Pancreas (tissue), 10 donors: ENCODE measurements around the gene IP6K3. TPM values are rescaled to one million over a fixed set of nuclear protein-coding genes. Genes with fewer than 3 reads are reported as not detected.

Experiments
- ATAC-seq, 4 donors: fragments of 200-7000 bp; cut with Tn5 transposase; one replicate each; pipeline versions ENCODE4 v1.8.0 to v1.9.1; 2020; ENCODE audit warnings: mild to moderate bottlenecking in 4 of 4, moderate library complexity in 4 of 4
- DNase-seq, 6 donors: peaks; one replicate each; pipeline ENCODE4 v3.0.0-alpha.2; 2020
- FAIRE-seq: peaks from 2 replicates; lab custom pipeline; 2012; peaks lifted over from hg19 to GRCh38; lab: Jason Lieb, UNC
- H3K27ac ChIP-seq, 4 donors: fragments of 200-600 bp; sonication (generic); 1 replicate in 3 of 4; 2 replicates in 1 of 4; pipeline versions ENCODE4 v1.5.0 to v1.8.0; 2020
- H3K27me3 ChIP-seq, 4 donors: fragments of 200-600 bp; one replicate each; pipeline ENCODE4 v1.8.0; 2021
- H3K36me3 ChIP-seq, 3 donors: fragments of 200-600 bp; sonication (generic) in 1 of 3; one replicate each; pipeline versions ENCODE4 v1.5.0 to v1.8.0; 2020 to 2021
- H3K4me1 ChIP-seq, 3 donors: fragments of 200-600 bp; one replicate each; pipeline ENCODE4 v1.8.0; 2021
- H3K4me3 ChIP-seq, 4 donors: fragments of 200-600 bp; sonication (generic) in 2 of 4; one replicate each; pipeline versions ENCODE4 v1.5.0 to v1.8.0; 2020 to 2021
- H3K9me3 ChIP-seq, 4 donors: fragments of 200-600 bp; one replicate each; pipeline ENCODE4 v1.8.0; 2021
- CTCF ChIP-seq, 4 donors: fragments of 200-600 bp; sonication (generic) in 3 of 4; IDR thresholded peaks; one replicate each; pipeline versions ENCODE4 v1.5.0 to v1.8.0; 2021; ENCODE audit warnings: antibody characterized with exemption in 4 of 4
- WGBS, 2 donors: extraction: QIAGEN DNeasy Blood & Tissue Kit; methylation state at CpG; one replicate each; pipeline ENCODE4 v1.1.7; 2013; 5-methylcytosine and 5-hydroxymethylcytosine counted together
- intact Hi-C, 3 donors: fragments of 100-400 bp; cut with DNase I; formaldehyde crosslinking; loops; one replicate each; pipeline versions ENCODE4 v1.11.1 to v1.14.2; 2022
- polyA plus RNA-seq, 2 donors: library from polyadenylated mRNA; stranded (reverse); fragments of 200-250 nt; gene quantifications; one replicate each; pipeline ENCODE4 v1.2.3, GENCODE V29; 2013
- total RNA-seq, 6 donors: library from RNA; stranded (reverse); fragmentation: NEBNext Ultra II Directional in 4 of 6; extraction: Animal tissue kit (Norgen Biotek cat#: 25700) in 4 of 6; gene quantifications; one replicate each; pipeline versions ENCODE4 v1.2.1 to v1.2.4, GENCODE V29; 2021 to 2023
- donor health status: healthy with polysubstance abuse.
- donor health status: DM: no; HTN: no; CAD: no; lungs with moderate emphysema.
- donor health status: DM: no; HTN: no; CAD: no.
- donor health status: control.
- donor health status: control.
- donor health status: Bipolar disorder and iron deficiency.
- donor health status: DM: yes; HTN: yes; CAD: no.
- donor health status: DM: no; HTN: no; CAD: no.
- donor health status: DM: no; HTN: no; CAD: no.
- donor health status: DM: yes; HTN: yes; CAD: no.

The IP6K3 gene
- total and polyA plus RNA-seq, 8 donors, result 0.12 to 0.69 (median 0.36) TPM

DNA sequence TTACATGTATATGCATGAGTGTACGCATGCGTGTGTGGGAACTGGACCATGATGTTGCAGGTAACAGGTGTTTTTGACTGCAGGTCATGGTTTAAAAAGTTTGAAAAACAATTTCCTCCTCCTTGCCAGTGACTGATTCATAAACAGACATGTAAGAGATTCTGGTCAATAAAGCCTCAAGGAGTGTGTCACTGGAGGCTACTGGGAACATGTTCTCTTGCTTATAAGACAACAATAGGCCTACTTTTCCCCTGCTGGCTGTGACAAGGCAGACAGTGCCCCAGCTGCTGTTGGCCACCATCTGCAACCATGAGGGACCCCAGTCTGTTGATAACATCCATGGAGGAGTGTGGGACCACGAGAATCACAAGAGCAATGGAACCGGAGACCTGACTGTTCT, 29.5 kb upstream of the IP6K3 start:
- DNase-seq, result no peak
- Histone ChIP-seq H3K27ac (no peak overlapping the region), H3K4me1 (no peaks in the 10 kb centered on the region), H3K9me3 (no peaks in the 10 kb centered on the region), H3K27me3 (no peaks in the 10 kb centered on the region), H3K36me3 (peaks cover 13 to 75% (median 48%) of the 10 kb centered on the region in 3 donors), H3K4me3 (no peak overlapping the region)
- TF ChIP-seq CTCF (IDR thresholded peaks at IDR 0.05), result no peak
- intact Hi-C loops, result no loop called here
- WGBS, 2 donors, result 97 to 99% methylated on average over 4 of the region's 4 CpGs
- no peak for ATAC-seq
- no peak for FAIRE-seq

DNA sequence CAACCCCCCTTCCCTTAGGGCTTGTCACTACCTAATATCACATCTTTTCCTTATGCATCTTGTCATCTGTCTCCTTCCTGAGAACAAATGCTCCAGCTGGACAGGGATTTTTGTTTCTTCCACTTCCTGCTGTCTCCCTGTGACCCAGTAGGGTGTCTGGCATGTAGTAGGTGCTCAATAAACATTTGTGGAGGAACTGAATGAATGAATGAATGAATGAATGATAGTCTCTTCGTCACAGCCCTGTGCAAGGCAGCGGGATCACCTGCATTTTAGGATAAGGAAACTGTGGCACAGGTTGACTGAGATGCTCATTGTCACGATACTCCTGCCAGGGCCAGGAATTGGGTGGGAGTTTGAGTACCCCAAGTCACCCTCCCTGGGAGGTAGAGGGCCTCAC, 28.1 kb upstream of the IP6K3 start:
- no peak for FAIRE-seq
- no peak for ATAC-seq
- H3K27ac ChIP-seq, result no peak overlapping the region
- H3K9me3 ChIP-seq, result no peaks in the 10 kb centered on the region
- intact Hi-C loops, result loop anchor here in 1 of 3 donors (5.0 kb wide), 1 partner anchor 253 kb away; no protein-coding TSS in a partner anchor
- no peak overlapping the region for H3K4me3 ChIP-seq
- H3K4me1 ChIP-seq, result peaks cover 0 to 4% (median 0%) of the 10 kb centered on the region in 3 donors
- TF ChIP-seq CTCF (IDR thresholded peaks at IDR 0.05), result no peak
- WGBS, 2 donors, result 97 to 98% methylated on average over 3 of the region's 3 CpGs
- DNase-seq, result no peak
- no peaks in the 10 kb centered on the region for H3K27me3 ChIP-seq
- H3K36me3 ChIP-seq, result peaks cover 6 to 62% (median 45%) of the 10 kb centered on the region in 3 donors

- H3K4me3 ChIP-seq, result no peak overlapping the region
- H3K27ac ChIP-seq, result no peak overlapping the region
- H3K4me1 ChIP-seq, result peaks cover 0 to 4% (median 0%) of the 10 kb centered on the region in 3 donors
- 77 to 85% methylated on average over 6 of the region's 6 CpGs for WGBS, 2 donors
- no peaks in the 10 kb centered on the region for H3K27me3 ChIP-seq
- TF ChIP-seq CTCF (IDR thresholded peaks at IDR 0.05), result no peak
- ATAC-seq (no peak), FAIRE-seq (no peak), DNase-seq (peak in 1 of 6 donors; percentile 9)
- H3K36me3 ChIP-seq, result peaks cover 6 to 45% (median 27%) of the 10 kb centered on the region in 3 donors
- intact Hi-C loops, result loop anchor here in 1 of 3 donors (5.0 kb wide), 1 partner anchor 254 kb away; no protein-coding TSS in a partner anchor
- H3K9me3 ChIP-seq, result no peaks in the 10 kb centered on the region
Measured at GRCh38 chr6:33772902-33773472, 26.3 kb upstream of the IP6K3 start.

- H3K4me1 ChIP-seq, result peaks cover 0 to 4% (median 0%) of the 10 kb centered on the region in 3 donors
- H3K4me3 ChIP-seq, result no peak overlapping the region
- peak in 2 of 4 donors; percentile 1 to 3 for ATAC-seq
- peaks cover 5 to 37% (median 22%) of the 10 kb centered on the region in 3 donors for H3K36me3 ChIP-seq
- intact Hi-C loops, result loop anchor here in 1 of 3 donors (5.0 kb wide), 1 partner anchor 255 kb away; no protein-coding TSS in a partner anchor
- DNase-seq, result peak in 1 of 6 donors; percentile 34
- H3K27ac ChIP-seq, result no peak overlapping the region
- TF ChIP-seq CTCF (IDR thresholded peaks at IDR 0.05), result no peak
- no peak for FAIRE-seq
- H3K27me3 ChIP-seq, result no peaks in the 10 kb centered on the region
- no peaks in the 10 kb centered on the region for H3K9me3 ChIP-seq
- 85 to 88% methylated on average over 24 of the region's 24 CpGs for WGBS, 2 donors
Measured at GRCh38 chr6:33772082-33772830, 25.6 kb upstream of the IP6K3 start.
